Renal cortex interstitium (tissue), 11 donors: Measurements from ENCODE around the gene NR3C2. TPM values are rescaled to one million over a fixed set of nuclear protein-coding genes. Genes with fewer than 3 reads are reported as not detected.
A peak's percentile ranks its signal among the peaks of the same experiment; 100 is the strongest.

Experiments used
- DNase-seq, 11 donors: peaks; one replicate each; pipeline ENCODE4 v3.0.0-alpha.2; 2013; ENCODE audit warnings: low read depth in 9 of 11, low spot score in 4 of 11; ENCODE audit errors: extremely low read depth in 1 of 11
- polyA plus RNA-seq, 3 donors: library from polyadenylated mRNA; unstranded; fragments of 120-200 nt; gene quantifications; one replicate each; pipeline ENCODE4 v1.2.1, GENCODE V29; 2013; ENCODE audit not compliant: insufficient read length in 3 of 3

NR3C2 gene
- polyA plus RNA-seq, 3 donors: 14.4 to 16.2 (median 15.8) TPM

GRCh38 chr4:148391056-148391455, 51.2 kb downstream of the NR3C2 start:
- no peak for DNase-seq

- no peak for DNase-seq
These were observed 51.9 kb downstream of the NR3C2 start for GRCh38 chr4:148390311-148390710.

GRCh38 chr4:148380291-148380690, 61.9 kb downstream of the NR3C2 start:
- no peak for DNase-seq

GRCh38 chr4:148376151-148376550, 66.1 kb downstream of the NR3C2 start:
- DNase-seq: peak in 3 of 11 donors; percentile 24 to 54 (median 40)

GRCh38 chr4:148375584-148375983, 66.6 kb downstream of the NR3C2 start:
- DNase-seq: no peak

GRCh38 chr4:148373093-148373492, 69.1 kb downstream of the NR3C2 start:
- DNase-seq: no peak

GRCh38 chr4:148369919-148370318, 72.3 kb downstream of the NR3C2 start:
- DNase-seq: no peak

- no peak for DNase-seq
These were observed 74.5 kb downstream of the NR3C2 start for GRCh38 chr4:148367756-148368155.

- peak in 1 of 11 donors; percentile 40 for DNase-seq
These were observed 76.0 kb downstream of the NR3C2 start for GRCh38 chr4:148366251-148366650.

- no peak for DNase-seq
These were observed 77.7 kb downstream of the NR3C2 start for GRCh38 chr4:148364525-148364924.

GRCh38 chr4:148359769-148360168, 82.4 kb downstream of the NR3C2 start:
- DNase-seq: no peak

GRCh38 chr4:148355442-148356123, 86.6 kb downstream of the NR3C2 start:
- no peak for DNase-seq

- DNase-seq: no peak
These were observed 88.0 kb downstream of the NR3C2 start for GRCh38 chr4:148354186-148354585.

- no peak for DNase-seq
These were observed 88.6 kb downstream of the NR3C2 start for GRCh38 chr4:148353571-148353970.

- no peak for DNase-seq
These were observed 93.1 kb downstream of the NR3C2 start for GRCh38 chr4:148349153-148349552.

- DNase-seq: no peak
These were observed 95.6 kb downstream of the NR3C2 start for GRCh38 chr4:148346657-148347056.

GRCh38 chr4:148345509-148345908, 96.7 kb downstream of the NR3C2 start:
- DNase-seq: no peak

GRCh38 chr4:148344941-148345340, 97.3 kb downstream of the NR3C2 start:
- DNase-seq: no peak

- DNase-seq: no peak
These were observed 97.9 kb downstream of the NR3C2 start for GRCh38 chr4:148344352-148344751.

GRCh38 chr4:148341980-148342800, 100.0 kb downstream of the NR3C2 start:
- DNase-seq: no peak

GRCh38 chr4:148335133-148335532, 107.1 kb downstream of the NR3C2 start:
- DNase-seq: no peak
